ENCODE measurements around the gene CAPNS1.
"Not testable (repeated sequence)": the region's sequence is repeated elsewhere in the genome, so short reads cannot be mapped to it uniquely, and the experiment has no call there.

CAPNS1 gene

GRCh38 chr19:36113894-36114720, 25.8 kb upstream of the CAPNS1 start:
- DNase-seq (ENCODE audit: extremely low spot score, insufficient read length, low read depth) (no peak), FAIRE-seq (no peak)

GRCh38 chr19:36114721-36115452, 25.0 kb upstream of the CAPNS1 start, which contains the start of gene POLR2I:
Gene POLR2I, minus strand, starts transcription at chr19:36114875. Its CDS starts 19 bp downstream, at chr19:36114856.
- DNase-seq (ENCODE audit: extremely low spot score, insufficient read length, low read depth) (peak; percentile 95), FAIRE-seq (peak; percentile 99)

- FAIRE-seq (no peak), DNase-seq (ENCODE audit: extremely low spot score, insufficient read length, low read depth) (peak; percentile 73)
Observed at GRCh38 chr19:36115453-36116343, 24.2 kb upstream of the CAPNS1 start, which contains the start of gene TBCB. Gene TBCB, plus strand, starts transcription at chr19:36115468. Its CDS starts 93 bp downstream, at chr19:36115561.

GRCh38 chr19:36116344-36116637, 23.6 kb upstream of the CAPNS1 start:
- FAIRE-seq (no peak), DNase-seq (ENCODE audit: extremely low spot score, insufficient read length, low read depth) (no peak)

GRCh38 chr19:36120092-36120983, 19.5 kb upstream of the CAPNS1 start:
- FAIRE-seq (no peak), DNase-seq (ENCODE audit: extremely low spot score, insufficient read length, low read depth) (no peak)

- no peak for FAIRE-seq
- no peak for DNase-seq (ENCODE audit: extremely low spot score, insufficient read length, low read depth)
Observed at GRCh38 chr19:36120984-36121358, 18.9 kb upstream of the CAPNS1 start.

- FAIRE-seq (no peak), DNase-seq (ENCODE audit: extremely low spot score, insufficient read length, low read depth) (no peak)
Observed at GRCh38 chr19:36121486-36122124, 18.3 kb upstream of the CAPNS1 start.

- peak; percentile 18 for FAIRE-seq
- no peak for DNase-seq (ENCODE audit: extremely low spot score, insufficient read length, low read depth)
Observed at GRCh38 chr19:36125557-36125956, 14.3 kb upstream of the CAPNS1 start.

GRCh38 chr19:36128392-36128736, 11.5 kb upstream of the CAPNS1 start:
- FAIRE-seq (no peak), DNase-seq (ENCODE audit: extremely low spot score, insufficient read length, low read depth) (no peak)

- not testable (repeated sequence) for FAIRE-seq; DNase-seq (ENCODE audit: extremely low spot score, insufficient read length, low read depth)
Observed at GRCh38 chr19:36131221-36131620, 8.6 kb upstream of the CAPNS1 start.

- FAIRE-seq; DNase-seq (ENCODE audit: extremely low spot score, insufficient read length, low read depth): not testable (repeated sequence)
Observed at GRCh38 chr19:36134867-36135266, 5.0 kb upstream of the CAPNS1 start.

GRCh38 chr19:36136964-36137686, 2.7 kb upstream of the CAPNS1 start:
- no peak for FAIRE-seq
- no peak for DNase-seq (ENCODE audit: extremely low spot score, insufficient read length, low read depth)

- no peak for DNase-seq (ENCODE audit: extremely low spot score, insufficient read length, low read depth)
- FAIRE-seq: no peak
Observed at GRCh38 chr19:36139120-36139472, 770 bp upstream of the CAPNS1 start.

- DNase-seq (ENCODE audit: extremely low spot score, insufficient read length, low read depth) (no peak), FAIRE-seq (no peak)
Observed at GRCh38 chr19:36140304-36141038, 605 bp downstream of the CAPNS1 start.

GRCh38 chr19:36141039-36141927, 1.4 kb downstream of the CAPNS1 start:
- FAIRE-seq (peak; percentile 84), DNase-seq (ENCODE audit: extremely low spot score, insufficient read length, low read depth) (peak; percentile 86)

GRCh38 chr19:36142046-36142445, 2.2 kb downstream of the CAPNS1 start:
- FAIRE-seq (no peak), DNase-seq (ENCODE audit: extremely low spot score, insufficient read length, low read depth) (no peak)

- no peak for DNase-seq (ENCODE audit: extremely low spot score, insufficient read length, low read depth)
- FAIRE-seq: no peak
Observed at GRCh38 chr19:36142496-36142895, 2.6 kb downstream of the CAPNS1 start.

All from GM18507 (cell line).